NCI-H187 (cell line): ENCODE data around the gene GINS2.
A peak's percentile ranks its signal among the peaks of the same experiment; 100 is the strongest.

Source experiments
- DNase-seq, 2 experiments: peaks; one replicate each; lab custom pipeline; 2025; lab: John Stamatoyannopoulos, UW

Gene GINS2

GRCh38 chr16:85667261-85667660 lies 21.5 kb downstream of the GINS2 start:
- no peak for DNase-seq

GRCh38 chr16:85665929-85666328 lies 22.8 kb downstream of the GINS2 start:
- no peak for DNase-seq

GRCh38 chr16:85665373-85665740 lies 23.4 kb downstream of the GINS2 start:
- DNase-seq, result no peak

- no peak for DNase-seq
Measured at GRCh38 chr16:85664580-85665372, 24.0 kb downstream of the GINS2 start.

GRCh38 chr16:85663891-85664321 lies 24.8 kb downstream of the GINS2 start:
- DNase-seq, result no peak

- no peak for DNase-seq
Measured at GRCh38 chr16:85662976-85663830, 25.6 kb downstream of the GINS2 start.

GRCh38 chr16:85662482-85662812 lies 26.3 kb downstream of the GINS2 start:
- DNase-seq, result no peak

- DNase-seq, result no peak
Measured at GRCh38 chr16:85661740-85662481, 26.8 kb downstream of the GINS2 start.

GRCh38 chr16:85660843-85661739 lies 27.7 kb downstream of the GINS2 start:
- DNase-seq, result no peak

- DNase-seq, result peak in 1 of 2 experiments; percentile 31
Measured at GRCh38 chr16:85659805-85660511, 28.8 kb downstream of the GINS2 start.

- DNase-seq, result no peak
Measured at GRCh38 chr16:85659336-85659735, 29.4 kb downstream of the GINS2 start.

- no peak for DNase-seq
Measured at GRCh38 chr16:85658504-85659326, 30.0 kb downstream of the GINS2 start.

GRCh38 chr16:85657996-85658395 lies 30.8 kb downstream of the GINS2 start:
- no peak for DNase-seq

- no peak for DNase-seq
Measured at GRCh38 chr16:85657267-85657650, 31.5 kb downstream of the GINS2 start.

- no peak for DNase-seq
Measured at GRCh38 chr16:85656351-85657266, 32.1 kb downstream of the GINS2 start.

- no peak for DNase-seq
Measured at GRCh38 chr16:85655216-85656129, 33.3 kb downstream of the GINS2 start.

GRCh38 chr16:85654251-85655095 lies 34.3 kb downstream of the GINS2 start:
- no peak for DNase-seq
